ENCODE data around the gene LHFPL2.

The LHFPL2 gene

GRCh38 chr5:78526049-78526525, 122.5 kb downstream of the LHFPL2 start:
- peak; percentile 82 for DNase-seq (ENCODE audit: low read depth)
- TF ChIP-seq CTCF (IDR thresholded peaks at IDR 0.05; ENCODE audit: low read length, missing control alignments): no peak
- H3K4me3 ChIP-seq (replicated peaks; ENCODE audit: low read depth, low read length): no peak overlapping the region

GRCh38 chr5:78523314-78524193, 125.0 kb downstream of the LHFPL2 start:
- TF ChIP-seq CTCF (IDR thresholded peaks at IDR 0.05; ENCODE audit: low read length, missing control alignments): no peak
- DNase-seq (ENCODE audit: low read depth): peak; percentile 94
- H3K4me3 ChIP-seq (replicated peaks; ENCODE audit: low read depth, low read length): no peak overlapping the region

GRCh38 chr5:78522476-78523260, 125.9 kb downstream of the LHFPL2 start:
- DNase-seq (ENCODE audit: low read depth): no peak
- H3K4me3 ChIP-seq (replicated peaks; ENCODE audit: low read depth, low read length): no peak overlapping the region
- TF ChIP-seq CTCF (IDR thresholded peaks at IDR 0.05; ENCODE audit: low read length, missing control alignments): no peak

- H3K4me3 ChIP-seq (replicated peaks; ENCODE audit: low read depth, low read length): no peak overlapping the region
- no peak for DNase-seq (ENCODE audit: low read depth)
- TF ChIP-seq CTCF (IDR thresholded peaks at IDR 0.05; ENCODE audit: low read length, missing control alignments): no peak
Measured at GRCh38 chr5:78521455-78521854, 127.1 kb downstream of the LHFPL2 start.

GRCh38 chr5:78519198-78519941, 129.2 kb downstream of the LHFPL2 start:
- H3K4me3 ChIP-seq (replicated peaks; ENCODE audit: low read depth, low read length): no peak overlapping the region
- no peak for TF ChIP-seq CTCF (IDR thresholded peaks at IDR 0.05; ENCODE audit: low read length, missing control alignments)
- no peak for DNase-seq (ENCODE audit: low read depth)

- H3K4me3 ChIP-seq (replicated peaks; ENCODE audit: low read depth, low read length): no peak overlapping the region
- peak; percentile 94 for DNase-seq (ENCODE audit: low read depth)
- no peak for TF ChIP-seq CTCF (IDR thresholded peaks at IDR 0.05; ENCODE audit: low read length, missing control alignments)
Measured at GRCh38 chr5:78518365-78519197, 130.0 kb downstream of the LHFPL2 start.

All from fibroblast of pulmonary artery (primary cell).